Activated naive CD8-positive, alpha-beta T cell treated with anti-CD3 and anti-CD28 coated beads, Interleukin-2, amount 50 U/mL, for 24 hours (primary cell): ENCODE data around the gene SF3B1.
"Not testable (repeated sequence)": the region's sequence is repeated elsewhere in the genome, so short reads cannot be mapped to it uniquely, and the experiment has no call there.

Source experiments
- ATAC-seq: fragments of 150-1000 bp; cut with Tn5 transposase; one replicate; pipeline ENCODE4 v1.10.0; 2021
- DNase-seq: peaks from one replicate; pipeline ENCODE4 v3.0.0; 2021
- H3K27ac Mint-ChIP-seq: one replicate; pipeline ENCODE4 v1.8.0; 2021; ENCODE audit warnings: mild to moderate bottlenecking, mixed read lengths
- H3K27me3 Mint-ChIP-seq: one replicate; pipeline ENCODE4 v1.8.0; 2021; ENCODE audit warnings: mixed read lengths
- H3K36me3 Mint-ChIP-seq: one replicate; pipeline ENCODE4 v1.8.0; 2021; ENCODE audit warnings: low read depth, mixed read lengths
- H3K4me1 Mint-ChIP-seq: one replicate; pipeline ENCODE4 v1.8.0; 2021; ENCODE audit warnings: mixed read lengths
- H3K4me3 Mint-ChIP-seq: one replicate; pipeline ENCODE4 v1.8.0; 2021; ENCODE audit warnings: mild to moderate bottlenecking, moderate library complexity, mixed read lengths
- H3K9me3 Mint-ChIP-seq: one replicate; pipeline ENCODE4 v1.8.0; 2021; ENCODE audit warnings: mixed read lengths

Gene SF3B1

DNA sequence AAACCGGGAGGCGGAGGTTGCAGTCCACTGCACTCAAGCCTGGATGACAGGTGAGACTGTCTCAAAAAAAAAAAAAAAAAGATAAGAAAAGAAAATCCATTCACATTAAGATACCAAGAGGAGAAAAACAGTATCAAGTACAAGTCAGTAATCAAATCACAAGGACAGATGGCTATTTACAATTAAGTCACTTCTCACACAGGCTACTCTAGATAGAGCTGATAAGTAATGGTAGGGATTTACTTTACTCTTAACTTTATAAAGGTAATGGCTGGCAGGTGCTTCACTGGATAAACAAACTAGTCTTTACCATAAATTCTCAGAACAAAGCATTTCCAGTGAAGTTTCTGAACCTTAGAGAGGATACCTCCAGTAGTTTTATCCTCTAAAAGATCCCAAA is 11.5 kb downstream of the SF3B1 start:
- Mint-ChIP-seq H3K27ac (no peak overlapping the region), H3K4me3 (no peak overlapping the region), H3K9me3 (no peaks in the 10 kb centered on the region), H3K4me1 (peaks cover 41% of the 10 kb centered on the region), H3K36me3 (peaks cover 30% of the 10 kb centered on the region), H3K27me3 (no peaks in the 10 kb centered on the region)
- ATAC-seq, result no peak
- no peak for DNase-seq

- ATAC-seq, result no peak
- Mint-ChIP-seq H3K36me3 (peaks cover 50% of the 10 kb centered on the region), H3K9me3 (no peaks in the 10 kb centered on the region), H3K4me3 (no peak overlapping the region), H3K4me1 (peaks cover 10% of the 10 kb centered on the region), H3K27me3 (no peaks in the 10 kb centered on the region), H3K27ac (no peak overlapping the region)
- DNase-seq, result no peak
Observed at GRCh38 chr2:197419438-197419837, 15.4 kb downstream of the SF3B1 start.

DNA sequence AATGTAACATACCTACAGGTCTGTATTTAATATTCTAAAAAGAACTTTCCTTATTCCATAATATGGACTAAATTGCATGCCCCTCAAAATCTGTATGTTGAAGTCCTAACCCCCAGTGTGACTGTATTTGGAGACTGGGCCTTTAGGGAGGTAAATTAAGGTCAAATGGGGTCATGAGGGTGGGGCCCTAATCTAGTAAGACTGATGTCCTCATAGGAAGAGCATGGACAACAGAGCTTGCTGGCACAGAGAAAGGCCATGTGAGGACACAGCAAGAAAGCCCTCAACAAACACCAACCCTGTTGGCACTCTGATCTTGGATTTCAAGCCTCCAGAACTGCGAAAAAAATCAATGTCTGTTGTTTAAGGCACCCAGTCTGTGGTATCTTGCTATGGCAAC is 18.6 kb downstream of the SF3B1 start:
- H3K4me3 Mint-ChIP-seq, result no peak overlapping the region
- H3K27me3 Mint-ChIP-seq, result no peaks in the 10 kb centered on the region
- H3K4me1 Mint-ChIP-seq, result peaks cover 3% of the 10 kb centered on the region
- DNase-seq (no peak), ATAC-seq (no peak)
- H3K36me3 Mint-ChIP-seq, result peaks cover 49% of the 10 kb centered on the region
- H3K9me3 Mint-ChIP-seq, result no peaks in the 10 kb centered on the region
- no peak overlapping the region for H3K27ac Mint-ChIP-seq

DNA sequence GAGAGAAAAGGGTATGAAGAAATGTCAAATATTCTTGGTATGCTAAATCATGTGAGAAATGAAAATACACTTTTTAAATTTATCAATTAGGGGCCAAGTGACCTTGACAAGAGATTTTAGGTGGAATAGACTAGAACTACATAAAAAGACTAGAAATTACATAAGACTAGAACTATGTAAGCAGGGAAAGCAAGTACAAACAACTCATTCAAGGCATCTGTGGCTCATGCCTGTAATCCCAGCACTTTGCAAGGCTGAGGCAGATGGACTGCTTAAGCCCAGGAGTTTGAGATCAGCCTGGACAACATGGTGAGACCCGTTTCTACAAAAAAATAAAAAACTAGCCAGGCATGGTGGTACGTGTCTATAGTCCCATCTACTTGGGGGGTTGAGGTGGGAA is 20.3 kb downstream of the SF3B1 start:
- ATAC-seq, result no peak
- H3K36me3 Mint-ChIP-seq, result peaks cover 55% of the 10 kb centered on the region
- H3K27ac Mint-ChIP-seq, result no peak overlapping the region
- no peak overlapping the region for H3K4me3 Mint-ChIP-seq
- no peaks in the 10 kb centered on the region for H3K27me3 Mint-ChIP-seq
- H3K9me3 Mint-ChIP-seq, result no peaks in the 10 kb centered on the region
- H3K4me1 Mint-ChIP-seq, result no peaks in the 10 kb centered on the region
- DNase-seq, result no peak

DNA sequence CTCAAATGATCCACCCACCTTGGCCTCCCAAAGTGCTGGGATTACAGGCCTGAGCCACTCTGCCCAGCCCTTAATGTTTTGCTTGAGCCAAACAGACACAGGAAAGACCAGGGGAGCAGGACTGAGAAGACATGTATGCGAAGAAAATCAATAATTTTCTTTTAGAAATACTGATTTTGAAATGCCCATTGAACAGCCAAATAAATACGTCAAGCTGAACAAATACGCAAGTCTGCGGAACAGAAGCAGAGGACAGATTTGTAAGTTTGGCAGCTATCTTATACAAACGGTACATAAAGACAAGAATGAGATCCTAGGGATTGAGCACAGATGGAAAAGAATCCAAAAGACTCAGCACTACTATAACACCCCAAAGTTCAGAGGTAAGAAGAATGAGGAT is 20.8 kb downstream of the SF3B1 start:
- no peak overlapping the region for H3K27ac Mint-ChIP-seq
- peaks cover 53% of the 10 kb centered on the region for H3K36me3 Mint-ChIP-seq
- H3K4me1 Mint-ChIP-seq, result no peaks in the 10 kb centered on the region
- no peaks in the 10 kb centered on the region for H3K9me3 Mint-ChIP-seq
- ATAC-seq (no peak), DNase-seq (no peak)
- H3K27me3 Mint-ChIP-seq, result no peaks in the 10 kb centered on the region
- no peak overlapping the region for H3K4me3 Mint-ChIP-seq

- H3K4me3 Mint-ChIP-seq, result no peak overlapping the region
- no peak for ATAC-seq
- no peak for DNase-seq
- peaks cover 63% of the 10 kb centered on the region for H3K36me3 Mint-ChIP-seq
- no peaks in the 10 kb centered on the region for H3K27me3 Mint-ChIP-seq
- H3K4me1 Mint-ChIP-seq, result no peaks in the 10 kb centered on the region
- H3K9me3 Mint-ChIP-seq, result no peaks in the 10 kb centered on the region
- no peak overlapping the region for H3K27ac Mint-ChIP-seq
Observed at GRCh38 chr2:197405582-197405981, 29.2 kb downstream of the SF3B1 start.

DNA sequence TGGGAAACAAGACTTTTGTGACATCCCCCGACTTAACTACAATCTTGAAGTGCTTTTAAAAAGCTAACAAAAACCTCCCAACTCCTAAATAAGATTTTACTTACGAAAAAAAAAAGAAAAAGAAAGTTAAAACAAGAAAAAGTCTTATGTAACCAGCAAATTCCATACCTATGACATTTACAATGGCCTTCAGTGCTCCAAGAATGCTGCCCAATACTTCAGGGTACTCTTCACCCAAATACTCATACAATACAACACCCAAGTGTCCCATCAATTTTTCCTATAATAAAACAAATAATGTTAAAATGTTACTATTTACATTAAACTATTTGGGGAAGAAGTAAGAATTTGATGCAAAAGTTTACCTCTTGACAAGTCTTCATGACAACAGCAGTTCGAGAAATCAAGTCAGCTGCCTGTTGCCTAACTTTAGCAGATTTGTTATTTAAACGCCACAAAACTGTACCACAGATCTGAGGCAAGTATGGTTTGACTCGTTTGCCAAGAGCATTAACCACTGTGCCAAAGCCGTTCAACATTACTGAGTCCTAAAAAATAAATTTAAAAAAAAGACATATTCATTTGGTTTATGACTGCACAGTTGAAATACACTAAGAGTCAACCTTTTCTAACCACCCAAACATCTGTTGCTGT is 34.8 kb downstream of the SF3B1 start:
- Mint-ChIP-seq H3K4me1 (no peaks in the 10 kb centered on the region), H3K9me3 (no peaks in the 10 kb centered on the region), H3K27me3 (no peaks in the 10 kb centered on the region), H3K27ac (no peak overlapping the region), H3K36me3 (peaks cover 67% of the 10 kb centered on the region), H3K4me3 (no peak overlapping the region)
- ATAC-seq (no peak), DNase-seq (no peak)

GRCh38 chr2:197398913-197399312 is 35.9 kb downstream of the SF3B1 start:
- Mint-ChIP-seq H3K27me3 (no peaks in the 10 kb centered on the region), H3K36me3 (peaks cover 73% of the 10 kb centered on the region), H3K27ac (no peak overlapping the region), H3K4me1 (no peaks in the 10 kb centered on the region), H3K9me3 (no peaks in the 10 kb centered on the region), H3K4me3 (no peak overlapping the region)
- ATAC-seq (no peak), DNase-seq (no peak)

DNA sequence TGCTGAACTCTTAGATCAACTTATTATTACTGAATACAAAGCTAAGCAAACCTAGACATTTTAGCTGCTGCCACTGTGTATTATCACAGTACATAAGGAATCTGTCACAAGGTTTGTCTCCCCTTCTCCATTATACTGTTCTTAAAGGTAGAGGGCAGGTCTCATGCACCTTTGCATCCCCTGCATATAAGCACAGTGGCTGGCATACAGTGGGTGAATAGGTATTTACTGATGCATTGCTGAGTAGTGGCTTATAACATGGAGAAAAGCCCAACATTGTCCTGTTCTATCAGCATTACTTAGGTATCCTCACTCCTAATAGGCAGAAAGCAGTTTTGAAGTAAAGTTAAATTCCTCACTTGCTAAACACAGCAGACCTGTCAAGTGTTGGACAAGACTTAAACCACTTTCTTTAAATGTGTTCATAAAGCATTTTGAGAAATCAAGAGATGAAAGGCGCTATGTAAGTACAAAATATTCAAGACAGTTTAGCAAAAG is 43.6 kb downstream of the SF3B1 start:
- Mint-ChIP-seq H3K36me3 (peaks cover 32% of the 10 kb centered on the region), H3K9me3 (no peaks in the 10 kb centered on the region), H3K4me1 (no peaks in the 10 kb centered on the region), H3K27ac (no peak overlapping the region), H3K27me3 (no peaks in the 10 kb centered on the region), H3K4me3 (no peak overlapping the region)
- ATAC-seq (no peak), DNase-seq (no peak)

DNA sequence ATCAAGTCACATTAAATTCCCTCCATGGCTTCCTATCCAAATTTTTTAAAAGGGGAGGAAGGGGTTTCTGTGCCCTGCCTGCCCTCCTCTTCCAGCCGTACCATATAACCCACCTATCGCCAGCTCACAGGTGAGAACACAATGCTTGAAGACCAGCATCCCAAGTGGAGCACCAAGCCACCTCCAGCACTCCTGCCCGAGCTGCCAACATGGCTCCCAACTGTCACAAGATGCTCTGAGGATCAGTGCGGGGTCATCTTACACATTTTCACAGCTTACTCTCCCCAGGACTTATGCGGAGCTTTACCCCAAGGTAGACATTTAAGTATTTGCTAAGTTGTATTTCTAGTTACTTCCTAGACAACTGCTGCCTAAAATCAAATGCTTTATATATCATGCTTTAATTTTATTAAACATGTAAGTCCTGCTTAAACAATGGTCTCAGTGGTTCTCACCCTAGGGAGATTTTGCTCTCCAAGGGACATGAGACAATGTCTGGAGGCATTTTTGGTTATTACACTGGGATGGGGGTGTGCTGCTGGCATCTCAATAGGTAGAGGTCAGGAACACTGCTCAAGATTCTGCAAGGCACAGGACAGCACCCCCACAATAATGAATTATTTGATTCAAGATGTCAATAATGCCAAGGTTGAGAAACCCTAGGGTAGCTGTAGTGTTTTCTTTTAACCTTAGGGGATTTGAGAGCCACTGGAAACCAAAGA is 45.8 kb downstream of the SF3B1 start:
- no peak overlapping the region for H3K27ac Mint-ChIP-seq
- no peaks in the 10 kb centered on the region for H3K4me1 Mint-ChIP-seq
- no peak overlapping the region for H3K4me3 Mint-ChIP-seq
- H3K9me3 Mint-ChIP-seq, result no peaks in the 10 kb centered on the region
- DNase-seq (no peak), ATAC-seq (no peak)
- peaks cover 17% of the 10 kb centered on the region for H3K36me3 Mint-ChIP-seq
- no peaks in the 10 kb centered on the region for H3K27me3 Mint-ChIP-seq

GRCh38 chr2:197387179-197387578 is 47.6 kb downstream of the SF3B1 start:
- ATAC-seq (no peak), DNase-seq (no peak)
- H3K9me3 Mint-ChIP-seq, result no peaks in the 10 kb centered on the region
- peaks cover 14% of the 10 kb centered on the region for H3K36me3 Mint-ChIP-seq
- no peak overlapping the region for H3K27ac Mint-ChIP-seq
- H3K27me3 Mint-ChIP-seq, result no peaks in the 10 kb centered on the region
- H3K4me1 Mint-ChIP-seq, result no peaks in the 10 kb centered on the region
- H3K4me3 Mint-ChIP-seq, result no peak overlapping the region

DNA sequence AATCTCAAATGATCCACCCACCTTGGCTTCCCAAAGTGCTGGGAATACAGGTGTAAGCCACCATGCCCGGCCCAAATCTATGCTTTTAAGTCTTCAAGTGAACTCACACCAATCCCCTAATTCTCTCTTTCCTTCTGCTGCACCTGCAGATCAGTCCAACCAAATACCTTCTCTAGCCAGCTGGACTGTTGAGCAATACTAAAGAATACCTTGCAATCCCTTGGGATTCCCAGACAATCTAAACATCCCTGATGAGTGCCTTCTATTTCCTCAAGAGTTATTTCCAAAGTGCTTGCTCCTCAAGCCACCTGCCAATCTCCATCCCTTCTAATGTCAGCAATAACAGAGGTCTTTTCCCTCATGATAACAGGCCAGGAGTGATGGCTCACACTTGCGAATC is 48.6 kb downstream of the SF3B1 start:
- no peak overlapping the region for H3K4me3 Mint-ChIP-seq
- H3K27me3 Mint-ChIP-seq, result no peaks in the 10 kb centered on the region
- no peak overlapping the region for H3K27ac Mint-ChIP-seq

GRCh38 chr2:197383825-197384224 is 51.0 kb downstream of the SF3B1 start:
- Mint-ChIP-seq H3K4me1 (peaks cover 5% of the 10 kb centered on the region), H3K4me3 (no peak overlapping the region), H3K36me3 (no peaks in the 10 kb centered on the region), H3K27ac (no peak overlapping the region), H3K27me3 (no peaks in the 10 kb centered on the region), H3K9me3 (no peaks in the 10 kb centered on the region)
- DNase-seq, result no peak
- ATAC-seq, result no peak

More for the DNA sequence above, 48.6 kb downstream of the SF3B1 start:
- H3K9me3 Mint-ChIP-seq, result no peaks in the 10 kb centered on the region
- DNase-seq (no peak), ATAC-seq (no peak)
- H3K36me3 Mint-ChIP-seq, result peaks cover 5% of the 10 kb centered on the region
- H3K4me1 Mint-ChIP-seq, result no peaks in the 10 kb centered on the region

GRCh38 chr2:197381641-197382040 is 53.2 kb downstream of the SF3B1 start:
- Mint-ChIP-seq H3K4me1 (peaks cover 19% of the 10 kb centered on the region), H3K9me3 (no peaks in the 10 kb centered on the region), H3K27me3 (no peaks in the 10 kb centered on the region), H3K4me3 (no peak overlapping the region), H3K36me3 (no peaks in the 10 kb centered on the region), H3K27ac (no peak overlapping the region)
- DNase-seq (no peak), ATAC-seq (no peak)

DNA sequence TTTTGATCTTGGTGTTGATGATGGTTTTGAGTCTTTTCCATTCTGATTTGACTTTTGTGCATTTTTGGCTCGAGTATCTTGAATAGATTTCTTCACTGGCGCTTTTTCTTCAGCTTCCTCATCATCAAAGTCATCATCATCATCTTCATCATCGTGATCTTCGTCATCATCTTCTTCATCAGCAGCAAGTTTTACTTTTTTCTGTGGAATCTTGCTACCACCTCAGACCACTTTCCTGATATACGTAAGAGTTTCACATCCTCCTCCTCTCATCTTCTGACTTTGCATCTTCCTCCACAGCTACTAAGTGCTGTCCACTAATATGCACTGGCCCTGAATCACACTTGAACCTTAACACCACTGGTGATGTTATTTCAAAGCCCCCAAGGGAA is 54.9 kb downstream of the SF3B1 start:
- H3K9me3 Mint-ChIP-seq, ATAC-seq, DNase-seq, H3K27ac Mint-ChIP-seq, H3K27me3 Mint-ChIP-seq, H3K4me3 Mint-ChIP-seq, H3K36me3 Mint-ChIP-seq: not testable (repeated sequence)
- H3K4me1 Mint-ChIP-seq, result peaks cover 23% of the 10 kb centered on the region
